ENCODE results near the gene MTHFD2L.

DNA sequence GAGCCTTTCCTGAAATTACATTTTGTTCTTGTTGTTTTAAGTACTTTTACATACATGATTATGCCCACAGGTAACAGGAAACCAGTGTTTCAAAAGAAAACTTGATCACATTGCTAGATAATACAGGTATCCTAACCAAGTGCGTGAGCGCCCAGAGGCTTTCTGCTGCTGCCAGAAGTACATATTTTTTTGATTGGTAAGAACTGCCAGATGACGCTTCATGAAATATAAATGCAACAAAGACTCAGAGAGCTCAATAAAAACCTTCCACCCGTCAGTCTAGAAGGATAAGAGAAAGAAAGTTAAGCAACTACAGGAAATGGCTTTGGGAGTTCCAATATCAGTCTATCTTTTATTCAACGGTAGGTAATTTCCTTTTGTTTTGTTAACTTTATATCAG is 150.3 kb downstream of the MTHFD2L start, which contains the start of gene EPGN:
- no peak for TF ChIP-seq RAD21 (IDR thresholded peaks at IDR 0.05; ENCODE audit: insufficient read depth, low read depth, low read length)
- TF ChIP-seq, protein P1, sequence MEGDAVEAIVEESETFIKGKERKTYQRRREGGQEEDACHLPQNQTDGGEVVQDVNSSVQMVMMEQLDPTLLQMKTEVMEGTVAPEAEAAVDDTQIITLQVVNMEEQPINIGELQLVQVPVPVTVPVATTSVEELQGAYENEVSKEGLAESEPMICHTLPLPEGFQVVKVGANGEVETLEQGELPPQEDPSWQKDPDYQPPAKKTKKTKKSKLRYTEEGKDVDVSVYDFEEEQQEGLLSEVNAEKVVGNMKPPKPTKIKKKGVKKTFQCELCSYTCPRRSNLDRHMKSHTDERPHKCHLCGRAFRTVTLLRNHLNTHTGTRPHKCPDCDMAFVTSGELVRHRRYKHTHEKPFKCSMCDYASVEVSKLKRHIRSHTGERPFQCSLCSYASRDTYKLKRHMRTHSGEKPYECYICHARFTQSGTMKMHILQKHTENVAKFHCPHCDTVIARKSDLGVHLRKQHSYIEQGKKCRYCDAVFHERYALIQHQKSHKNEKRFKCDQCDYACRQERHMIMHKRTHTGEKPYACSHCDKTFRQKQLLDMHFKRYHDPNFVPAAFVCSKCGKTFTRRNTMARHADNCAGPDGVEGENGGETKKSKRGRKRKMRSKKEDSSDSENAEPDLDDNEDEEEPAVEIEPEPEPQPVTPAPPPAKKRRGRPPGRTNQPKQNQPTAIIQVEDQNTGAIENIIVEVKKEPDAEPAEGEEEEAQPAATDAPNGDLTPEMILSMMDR (IDR thresholded peaks at IDR 0.05 in 2 of 3, conservative IDR thresholded peaks at IDR 0.05 in 1 of 3; ENCODE audit: control insufficient read depth in 2 of 3, extremely low read depth in 1 of 3, insufficient read depth in 1 of 3, low read depth in 3 of 3, low read length in 3 of 3): no peak
- TF ChIP-seq POLR2AphosphoS5 (IDR thresholded peaks at IDR 0.05; ENCODE audit: low read length): no peak
- TF ChIP-seq, protein P2, sequence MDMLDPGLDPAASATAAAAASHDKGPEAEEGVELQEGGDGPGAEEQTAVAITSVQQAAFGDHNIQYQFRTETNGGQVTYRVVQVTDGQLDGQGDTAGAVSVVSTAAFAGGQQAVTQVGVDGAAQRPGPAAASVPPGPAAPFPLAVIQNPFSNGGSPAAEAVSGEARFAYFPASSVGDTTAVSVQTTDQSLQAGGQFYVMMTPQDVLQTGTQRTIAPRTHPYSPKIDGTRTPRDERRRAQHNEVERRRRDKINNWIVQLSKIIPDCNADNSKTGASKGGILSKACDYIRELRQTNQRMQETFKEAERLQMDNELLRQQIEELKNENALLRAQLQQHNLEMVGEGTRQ (IDR thresholded peaks at IDR 0.05; ENCODE audit: borderline replicate concordance, low read depth, low read length): no peak
- TF ChIP-seq CHD4 (IDR thresholded peaks at IDR 0.05): no peak
- TF ChIP-seq FOXM1 (IDR thresholded peaks at IDR 0.05; ENCODE audit: low read depth, low read length): no peak
- no peak for TF ChIP-seq POLR2A (IDR thresholded peaks at IDR 0.05; ENCODE audit: low read depth, low read length)
- TF ChIP-seq SMC3 (IDR thresholded peaks at IDR 0.05; ENCODE audit: borderline replicate concordance, low read length): no peak
